Measurements from ENCODE around the gene MATN4.

The MATN4 gene

GRCh38 chr20:45246109-45246508, 62.0 kb downstream of the MATN4 start:
- Histone ChIP-seq H2BK5ac (ENCODE audit: low read depth, low read length, poor library complexity, severe bottlenecking) (no peak overlapping the region), H3K79me1 (replicated peaks; ENCODE audit: low read length, poor library complexity, severe bottlenecking) (no peaks in the 10 kb centered on the region), H3K18ac (ENCODE audit: low read depth in 1 of 2, low read length in 2 of 2) (no peak overlapping the region), H3K23ac (ENCODE audit: low read length in 2 of 2) (no peak overlapping the region), H2BK12ac (ENCODE audit: low read length in 2 of 2) (no peak overlapping the region), H3K27ac (ENCODE audit: low read length, poor library complexity, severe bottlenecking) (no peak overlapping the region), H2AFZ (ENCODE audit: low read depth, low read length) (no peak overlapping the region), H3K27me3 (ENCODE audit: control insufficient read depth in 1 of 2, insufficient read depth in 1 of 2, low read length in 2 of 2) (peaks cover 8 to 54% of the 10 kb centered on the region in 2 experiments), H4K8ac (ENCODE audit: low read length) (no peak overlapping the region), H3K14ac (ENCODE audit: low read length in 2 of 2) (no peak overlapping the region), H3K4me1 (ENCODE audit: control insufficient read depth, insufficient read depth, low read depth, low read length) (no peaks in the 10 kb centered on the region), H2AK5ac (ENCODE audit: low read length, severe bottlenecking) (no peak overlapping the region), H2BK15ac (ENCODE audit: low read depth, poor library complexity, severe bottlenecking) (no peak overlapping the region), H3K36me3 (ENCODE audit: control insufficient read depth in 1 of 2, insufficient read depth in 2 of 2, low read depth in 1 of 2, low read length in 2 of 2) (no peaks in the 10 kb centered on the region), H3K4me2 (ENCODE audit: low read length, poor library complexity, severe bottlenecking) (no peak overlapping the region), H3K4ac (ENCODE audit: low read depth in 1 of 2, low read length in 2 of 2) (no peak overlapping the region), H3K9ac (ENCODE audit: low read length) (no peak overlapping the region), H4K91ac (ENCODE audit: low read length) (no peak overlapping the region), H3K9me3 (ENCODE audit: control insufficient read depth, low read length) (no peaks in the 10 kb centered on the region), H2BK120ac (ENCODE audit: low read depth, low read length) (no peak overlapping the region), H3K4me3 (ENCODE audit: insufficient read depth in 1 of 2, low read depth in 1 of 2, low read length in 2 of 2) (no peak overlapping the region)
- no peak for DNase-seq
- 70% methylated on average over 6 of the region's 6 CpGs for WGBS

Data from mesenchymal stem cell (in vitro differentiated cells and primary cell).